GM12878 (cell line): ENCODE measurements around the gene HBP1. TPM values are rescaled to one million over a fixed set of nuclear protein-coding genes. Genes with fewer than 3 reads are reported as not detected.

Experiments used
- ATAC-seq: fragments of 200-7000 bp; cut with Tn5 transposase; 3 replicates; pipeline ENCODE4 v1.9.1; 2020; ENCODE audit warnings: mild to moderate bottlenecking, moderate library complexity
- BruUV-seq: library from RNA; stranded (reverse); fragments of 400-500 nt; replicated peaks from 2 replicates; lab custom pipeline; 2021; lab: Mats Ljungman, UMichigan
- CTCF ChIA-PET: fragments of 300-600 bp; sonication (Branson Sonifier 250); formaldehyde crosslinking; extraction: SDS; loops from one replicate; lab custom pipeline; 2021; ENCODE audit warnings: inconsistent platforms; lab: Yijun Ruan, JAX
- POLR2A ChIA-PET: fragments of 350-600 bp; formaldehyde crosslinking; extraction: SDS; loops from one replicate; lab custom pipeline; 2021; ENCODE audit warnings: inconsistent platforms; lab: Charles Lee
- RAD21 ChIA-PET: fragments of 300-600 bp; sonication (Branson Sonifier 250); formaldehyde crosslinking; loops from one replicate; lab custom pipeline; 2023; ENCODE audit warnings: antibody characterized with exemption; ENCODE audit not compliant: unreplicated experiment; lab: Charles Lee
- SMC1A ChIA-PET: fragments of 300-600 bp; sonication (Branson Sonifier 250); formaldehyde crosslinking; loops from one replicate; lab custom pipeline; 2023; ENCODE audit not compliant: unreplicated experiment, uncharacterized antibody; lab: Charles Lee
- DNase-seq: peaks from one replicate; pipeline ENCODE4 v3.0.0-alpha.2; 2011; ENCODE audit warnings: low read depth, low spot score
- FAIRE-seq: peaks from 3 replicates; lab custom pipeline; 2011; peaks lifted over from hg19 to GRCh38; lab: Jason Lieb, UNC
- H2AFZ ChIP-seq: 2 replicates; pipeline ENCODE4 v1.6.0; 2011; ENCODE audit warnings: low read depth, low read length, control low read depth; ENCODE audit not compliant: control insufficient read depth
- H3K27ac ChIP-seq: 2 replicates; pipeline ENCODE4 v1.5.1; 2011; ENCODE audit warnings: control low read depth; ENCODE audit not compliant: control insufficient read depth, insufficient read depth
- H3K27me3 ChIP-seq, 2 experiments: replicated peaks in 1 of 2; 2 replicates each; pipeline versions ENCODE4 v1.6.0 to v1.6.1; 2011; ENCODE audit warnings: low read length in 1 of 2; ENCODE audit not compliant: control insufficient read depth in 2 of 2, insufficient read depth in 2 of 2
- H3K36me3 ChIP-seq, 2 experiments: 2 replicates each; pipeline ENCODE4 v1.5.1; 2011; ENCODE audit warnings: low read length in 1 of 2; ENCODE audit not compliant: control insufficient read depth in 2 of 2, insufficient read depth in 2 of 2
- H3K4me1 ChIP-seq: 2 replicates; pipeline ENCODE4 v1.6.1; 2011; ENCODE audit warnings: mild to moderate bottlenecking, low read length, moderate library complexity, mixed read lengths; ENCODE audit not compliant: control insufficient read depth, insufficient read depth
- H3K4me2 ChIP-seq: 2 replicates; pipeline ENCODE4 v1.6.0; 2011; ENCODE audit warnings: control low read depth; ENCODE audit not compliant: control insufficient read depth, insufficient read depth
- H3K4me3 ChIP-seq: fragments of 200-600 bp; sonication (generic); 2 replicates; pipeline ENCODE4 v1.5.1; 2016
- H3K79me2 ChIP-seq: 2 replicates; pipeline ENCODE4 v1.6.0; 2011; ENCODE audit warnings: low read length; ENCODE audit not compliant: control insufficient read depth, insufficient read depth
- H3K9ac ChIP-seq: 2 replicates; pipeline ENCODE4 v1.8.0; 2011; ENCODE audit warnings: low read length, control low read depth, mixed read lengths; ENCODE audit not compliant: control insufficient read depth, insufficient read depth
- H3K9me3 ChIP-seq: replicated peaks from 3 replicates; pipeline ENCODE4 v1.5.1; 2011; ENCODE audit warnings: mild to moderate bottlenecking, low read length; ENCODE audit not compliant: control insufficient read depth, insufficient read depth
- H4K20me1 ChIP-seq: 2 replicates; pipeline ENCODE4 v1.6.0; 2011; ENCODE audit not compliant: control insufficient read depth, insufficient read depth
- ELK1 ChIP-seq: IDR thresholded peaks from 2 replicates; pipeline ENCODE4 v1.6.1; 2012; ENCODE audit warnings: low read depth, low read length, improper control_type of control experiment
- FOXM1 ChIP-seq: IDR thresholded peaks from 2 replicates; pipeline ENCODE4 v1.6.1; 2012; ENCODE audit warnings: low read depth, mild to moderate bottlenecking, inconsistent platforms, low read length, moderate library complexity
- JUNB ChIP-seq: IDR thresholded peaks from 2 replicates; pipeline ENCODE4 v1.6.1; 2016; ENCODE audit warnings: antibody characterized with exemption, mild to moderate bottlenecking
- MTA2 ChIP-seq: fragments of 450-650 bp; IDR thresholded peaks from 2 replicates; pipeline ENCODE4 v1.6.1; 2016; ENCODE audit warnings: low read depth, mild to moderate bottlenecking, moderate library complexity
- MXI1 ChIP-seq: fragments of 150-350 bp; IDR thresholded peaks from 2 replicates; pipeline ENCODE4 v1.6.1; 2011; ENCODE audit warnings: low read depth, mild to moderate bottlenecking, inconsistent platforms, low read length, improper control_type of control experiment
- RUNX3 ChIP-seq: IDR thresholded peaks from 2 replicates; pipeline ENCODE4 v1.6.1; 2012; ENCODE audit warnings: low read length, inconsistent platforms
- SIN3A ChIP-seq: IDR thresholded peaks from 2 replicates; pipeline ENCODE4 v1.6.1; 2012; ENCODE audit warnings: low read depth, low read length, improper control_type of control experiment
- TAF1 ChIP-seq: IDR thresholded peaks from 2 replicates; pipeline ENCODE4 v1.6.1; 2011; ENCODE audit warnings: mild to moderate bottlenecking, low read depth, low read length, borderline replicate concordance
- WRNIP1 ChIP-seq: IDR thresholded peaks from 2 replicates; pipeline ENCODE4 v1.6.1; 2011; ENCODE audit warnings: low read depth, low read length, improper control_type of control experiment, borderline replicate concordance
- WGBS: methylation state at CpG from one replicate; pipeline ENCODE4 v1.1.6; 2016; ENCODE audit warnings: low lambda C conversion rate; ENCODE audit not compliant: insufficient replicate concordance, insufficient coverage; ENCODE audit errors: missing lambda C conversion rate; 5-methylcytosine and 5-hydroxymethylcytosine counted together
- in situ Hi-C: fragments of 300-500 bp; cut with MboI; formaldehyde crosslinking; loops from 9 replicates; pipeline ENCODE4 v1.14.3; 2018; ENCODE audit warnings: mixed read lengths
- intact Hi-C: fragments of 100-400 bp; cut with micrococcal nuclease; formaldehyde crosslinking; loops from one replicate; pipeline ENCODE4 v1.14.2; 2022; ENCODE audit not compliant: unreplicated experiment
- polyA plus RNA-seq, 11 experiments: library from polyadenylated mRNA; depleted of rRNA in 4 of 11; unstranded in 6 of 11; stranded (reverse) in 5 of 11; fragments of >200 nt; fragmentation: Nextera tagmentation in 4 of 11; fragmentation: Illumina TruSeq in 1 of 11; extraction: Ambion mirVana in 4 of 11; extraction: Trizol in 1 of 11; gene quantifications; 1 replicate in 1 of 11; 2 replicates in 10 of 11; pipeline versions ENCODE4 v1.2.1 to v1.2.3, GENCODE V29; 2011 to 2016; ENCODE audit warnings: inconsistent platforms in 2 of 11, missing spikeins in 2 of 11, low read depth in 1 of 11
- total RNA-seq, 4 experiments: library from RNA; depleted of rRNA in 3 of 4; stranded (reverse); fragments of >200 nt in 3 of 4; fragmentation: Illumina TruSeq in 1 of 4; extraction: Trizol in 1 of 4; gene quantifications; 2 replicates each; pipeline versions ENCODE4 v1.2.1 to v1.2.3, GENCODE V29; 2013 to 2021
- TF ChIP-seq, protein P1 (sequence below): fragments of 450-650 bp; IDR thresholded peaks from 2 replicates; pipeline ENCODE4 v1.6.1; 2017; ENCODE audit warnings: mild to moderate bottlenecking, moderate library complexity

HBP1 gene
- total and polyA plus RNA-seq, 10 of the 15 experiments (the other 5 are each of a cell fraction or from before 2014, with no cell fraction given): 5.8 to 30.9 (median 9.4) TPM

DNA sequence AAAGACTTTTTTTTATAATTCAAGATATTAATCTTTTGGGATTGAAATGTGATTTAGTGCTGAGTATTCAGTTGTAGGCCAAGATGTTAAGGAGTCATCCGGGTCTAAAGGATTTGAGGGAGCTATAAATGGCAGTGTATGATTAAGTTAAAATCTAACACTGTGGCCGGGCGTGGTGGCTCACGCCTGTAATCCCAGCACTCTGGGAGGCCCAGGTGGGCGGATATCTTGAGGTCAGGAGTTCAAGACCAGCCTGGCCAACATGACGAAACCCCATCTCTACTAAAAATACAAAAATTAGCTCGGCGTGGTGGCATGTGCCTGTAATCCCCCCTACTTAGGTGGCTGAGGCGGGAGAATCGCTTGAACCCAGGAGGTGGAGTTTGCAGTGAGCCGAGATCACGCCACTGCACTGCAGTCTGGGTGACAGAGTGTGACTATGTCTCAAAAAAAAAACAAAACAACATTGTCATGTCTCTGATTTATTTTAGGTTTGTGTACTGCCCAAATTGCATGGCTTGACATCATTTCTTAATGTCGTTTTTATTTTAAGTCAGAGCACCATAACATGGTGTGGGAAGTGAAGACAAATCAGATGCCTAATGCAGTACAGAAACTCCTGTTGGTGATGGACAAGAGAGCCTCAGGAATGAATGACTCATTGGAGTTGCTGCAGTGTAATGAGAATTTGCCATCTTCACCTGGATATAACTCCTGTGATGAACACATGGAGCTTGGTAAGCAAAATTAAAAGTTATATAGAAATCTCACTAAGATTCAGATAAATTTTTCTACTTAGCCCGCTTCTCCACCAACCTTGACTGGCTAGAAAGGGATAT, 10.7 kb downstream of the HBP1 start (continued):
- TF ChIP-seq, protein P1, sequence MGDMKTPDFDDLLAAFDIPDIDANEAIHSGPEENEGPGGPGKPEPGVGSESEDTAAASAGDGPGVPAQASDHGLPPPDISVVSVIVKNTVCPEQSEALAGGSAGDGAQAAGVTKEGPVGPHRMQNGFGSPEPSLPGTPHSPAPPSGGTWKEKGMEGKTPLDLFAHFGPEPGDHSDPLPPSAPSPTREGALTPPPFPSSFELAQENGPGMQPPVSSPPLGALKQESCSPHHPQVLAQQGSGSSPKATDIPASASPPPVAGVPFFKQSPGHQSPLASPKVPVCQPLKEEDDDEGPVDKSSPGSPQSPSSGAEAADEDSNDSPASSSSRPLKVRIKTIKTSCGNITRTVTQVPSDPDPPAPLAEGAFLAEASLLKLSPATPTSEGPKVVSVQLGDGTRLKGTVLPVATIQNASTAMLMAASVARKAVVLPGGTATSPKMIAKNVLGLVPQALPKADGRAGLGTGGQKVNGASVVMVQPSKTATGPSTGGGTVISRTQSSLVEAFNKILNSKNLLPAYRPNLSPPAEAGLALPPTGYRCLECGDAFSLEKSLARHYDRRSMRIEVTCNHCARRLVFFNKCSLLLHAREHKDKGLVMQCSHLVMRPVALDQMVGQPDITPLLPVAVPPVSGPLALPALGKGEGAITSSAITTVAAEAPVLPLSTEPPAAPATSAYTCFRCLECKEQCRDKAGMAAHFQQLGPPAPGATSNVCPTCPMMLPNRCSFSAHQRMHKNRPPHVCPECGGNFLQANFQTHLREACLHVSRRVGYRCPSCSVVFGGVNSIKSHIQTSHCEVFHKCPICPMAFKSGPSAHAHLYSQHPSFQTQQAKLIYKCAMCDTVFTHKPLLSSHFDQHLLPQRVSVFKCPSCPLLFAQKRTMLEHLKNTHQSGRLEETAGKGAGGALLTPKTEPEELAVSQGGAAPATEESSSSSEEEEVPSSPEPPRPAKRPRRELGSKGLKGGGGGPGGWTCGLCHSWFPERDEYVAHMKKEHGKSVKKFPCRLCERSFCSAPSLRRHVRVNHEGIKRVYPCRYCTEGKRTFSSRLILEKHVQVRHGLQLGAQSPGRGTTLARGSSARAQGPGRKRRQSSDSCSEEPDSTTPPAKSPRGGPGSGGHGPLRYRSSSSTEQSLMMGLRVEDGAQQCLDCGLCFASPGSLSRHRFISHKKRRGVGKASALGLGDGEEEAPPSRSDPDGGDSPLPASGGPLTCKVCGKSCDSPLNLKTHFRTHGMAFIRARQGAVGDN: no peak

DNA sequence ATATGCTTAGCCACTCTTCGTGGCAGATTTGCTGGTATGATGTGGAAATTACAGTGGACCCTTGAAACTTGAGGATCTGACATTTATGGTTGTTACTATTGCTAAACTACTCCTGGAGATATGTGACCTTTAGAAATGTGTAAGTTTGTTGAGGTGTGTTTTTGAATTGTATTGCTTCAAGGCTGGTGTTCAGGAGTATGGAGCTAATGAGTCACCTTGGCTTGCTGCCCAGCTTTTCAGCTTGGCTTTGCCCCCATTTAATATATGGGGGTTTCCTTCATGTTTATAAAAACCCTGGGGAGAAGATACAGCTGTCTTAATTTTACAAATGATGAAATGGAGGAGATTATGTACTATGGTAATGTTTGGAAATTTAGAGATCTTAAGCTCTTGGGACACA, 11.6 kb downstream of the HBP1 start:
- in situ Hi-C loops (no loop called here), intact Hi-C loops (no loop called here)
- Histone ChIP-seq H3K36me3 (peaks cover 0 to 3% of the 10 kb centered on the region in 2 experiments; a peak in 1 of 4 replicates), H3K79me2 (peaks cover 4% of the 10 kb centered on the region), H3K4me2 (no peak overlapping the region), H3K27ac (no peak overlapping the region), H3K9me3 (no peaks in the 10 kb centered on the region), H3K27me3 (no peaks in the 10 kb centered on the region), H3K4me1 (no peaks in the 10 kb centered on the region), H3K9ac (no peak overlapping the region), H4K20me1 (no peaks in the 10 kb centered on the region), H2AFZ (no peak overlapping the region), H3K4me3 (no peak overlapping the region)
- BruUV-seq: no TSS peak
- DNase-seq (no peak), FAIRE-seq (no peak), ATAC-seq (peak; percentile 63)
- ChIA-PET RAD21 (interaction anchor here (1.0 to 1.6 kb wide), 2 partner anchors 14 to 321 kb away, joined by 4 read pairs; no protein-coding TSS in a partner anchor), CTCF (interaction anchor here (1.1 to 1.9 kb wide), 3 partner anchors 9 to 32 kb away, joined by 4 to 8 read pairs (median 4); no protein-coding TSS in a partner anchor), POLR2A (interaction anchor here (0.6 to 3.9 kb wide), 2 partner anchors 11 to 150 kb away, joined by 3 to 20 read pairs; partner anchors contain the start of gene HBP1), SMC1A (interaction anchor here (1.1 to 1.4 kb wide), 4 partner anchors 8 to 16 kb away, joined by 3 to 5 read pairs (median 4); no protein-coding TSS in a partner anchor)
- TF ChIP-seq TAF1 (no peak), WRNIP1 (no peak), FOXM1 (no peak), SIN3A (no peak), MXI1 (no peak), MTA2 (no peak), JUNB (no peak), ELK1 (no peak), RUNX3 (no peak)
- 90% methylated on average over 1 of the region's 1 CpG for WGBS
